ENCODE measurements around the gene GPR87.

Gene GPR87

GRCh38 chr3:151303751-151304150 lies 12.9 kb downstream of the GPR87 start (continued):
- TF ChIP-seq CSRNP3 (CRISPR knock-in tag; IDR thresholded peaks at IDR 0.05) (no peak), TSHZ2 (CRISPR knock-in tag; IDR thresholded peaks at IDR 0.05) (no peak), ZNF70 (CRISPR knock-in tag; IDR thresholded peaks at IDR 0.05) (no peak)

DNA sequence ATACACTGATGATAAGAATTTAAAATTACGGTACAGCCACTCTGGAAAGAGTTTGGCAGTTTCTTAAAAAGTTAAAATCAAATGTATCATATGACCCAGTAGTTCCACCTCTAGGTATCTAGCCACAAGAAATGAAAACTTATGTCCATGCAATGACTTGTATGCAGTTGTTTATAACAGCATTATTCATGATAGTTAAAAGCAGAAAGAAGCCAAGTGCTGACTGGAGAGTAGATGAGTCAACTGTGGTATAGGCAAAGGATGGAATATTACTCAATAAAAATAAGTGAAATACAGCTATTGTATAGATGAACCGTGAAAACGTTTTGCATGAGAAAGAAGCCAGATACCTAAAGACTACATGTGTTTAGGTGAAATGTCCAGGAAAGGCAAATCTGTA lies 14.8 kb downstream of the GPR87 start:
- no peak for ATAC-seq

DNA sequence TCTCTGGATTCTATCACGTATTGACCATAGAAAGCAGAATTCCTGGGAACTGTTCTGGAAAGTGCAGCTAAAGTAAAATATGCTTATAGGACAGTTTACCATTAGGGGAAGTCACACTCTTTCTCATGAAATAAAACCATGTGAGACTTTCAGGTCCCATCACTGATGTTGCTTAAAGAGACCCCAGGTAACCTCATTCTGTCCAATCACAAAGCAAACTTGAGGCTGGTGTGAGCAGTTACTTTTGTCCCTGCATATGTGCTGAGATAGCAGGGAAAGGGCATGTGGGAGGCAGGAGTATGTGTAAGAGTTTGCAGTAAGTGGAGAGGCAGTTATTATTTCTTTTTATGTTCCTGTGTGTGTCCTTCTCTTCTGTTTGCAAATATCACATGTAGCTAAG lies 16.1 kb downstream of the GPR87 start:
- no peak for ATAC-seq
- TF ChIP-seq TCF4 (CRISPR knock-in tag; IDR thresholded peaks at IDR 0.05; ENCODE audit: borderline replicate concordance) (no peak), ZFP30 (CRISPR knock-in tag; IDR thresholded peaks at IDR 0.05) (no peak), ZFP3 (CRISPR knock-in tag; IDR thresholded peaks at IDR 0.05) (no peak), RARB (CRISPR knock-in tag; IDR thresholded peaks at IDR 0.05) (no peak)

More for the DNA sequence above, 14.8 kb downstream of the GPR87 start:
- TF ChIP-seq ESRRG (CRISPR knock-in tag; IDR thresholded peaks at IDR 0.05) = no peak
- no peak for TF ChIP-seq ISL1 (CRISPR knock-in tag; IDR thresholded peaks at IDR 0.05)
- TF ChIP-seq ZNF8 (CRISPR knock-in tag; IDR thresholded peaks at IDR 0.05) = no peak
- TF ChIP-seq OSR1 (CRISPR knock-in tag; IDR thresholded peaks at IDR 0.05) = no peak
- TF ChIP-seq TSHZ2 (CRISPR knock-in tag; IDR thresholded peaks at IDR 0.05) = no peak

- no peak for ATAC-seq
Observed at GRCh38 chr3:151299006-151299405, 17.6 kb downstream of the GPR87 start.

More at GRCh38 chr3:151299006-151299405, 17.6 kb downstream of the GPR87 start:
- TF ChIP-seq OSR1 (CRISPR knock-in tag; IDR thresholded peaks at IDR 0.05) (no peak), POU6F1 (CRISPR knock-in tag; IDR thresholded peaks at IDR 0.05; ENCODE audit: borderline replicate concordance, low read depth) (no peak), ZFP30 (CRISPR knock-in tag; IDR thresholded peaks at IDR 0.05) (no peak), ESRRG (CRISPR knock-in tag; IDR thresholded peaks at IDR 0.05) (no peak), PATZ1 (CRISPR knock-in tag; IDR thresholded peaks at IDR 0.05; ENCODE audit: borderline replicate concordance) (no peak), ZNF8 (CRISPR knock-in tag; IDR thresholded peaks at IDR 0.05) (no peak), ZFP3 (CRISPR knock-in tag; IDR thresholded peaks at IDR 0.05) (no peak), TCF4 (CRISPR knock-in tag; IDR thresholded peaks at IDR 0.05; ENCODE audit: borderline replicate concordance) (no peak), BACH2 (CRISPR knock-in tag; IDR thresholded peaks at IDR 0.05; ENCODE audit: borderline replicate concordance) (no peak), SNAI2 (CRISPR knock-in tag; IDR thresholded peaks at IDR 0.05) (no peak), TSHZ2 (CRISPR knock-in tag; IDR thresholded peaks at IDR 0.05) (no peak), CREB5 (CRISPR knock-in tag; IDR thresholded peaks at IDR 0.05; ENCODE audit: low read depth) (no peak), ZC3H10 (CRISPR knock-in tag; IDR thresholded peaks at IDR 0.05) (no peak), RARB (CRISPR knock-in tag; IDR thresholded peaks at IDR 0.05) (no peak), GLIS3 (CRISPR knock-in tag; IDR thresholded peaks at IDR 0.05) (no peak)
